Heart left ventricle (tissue), 16 donors: ENCODE data around the gene CFL1. TPM values are rescaled to one million over a fixed set of nuclear protein-coding genes. Genes with fewer than 3 reads are reported as not detected.

ENCODE experiments used
- ATAC-seq, 4 donors: fragments of 200-7000 bp; cut with Tn5 transposase; one replicate each; pipeline ENCODE4 v1.9.1; 2020 to 2022; ENCODE audit warnings: moderate library complexity in 4 of 4, mild to moderate bottlenecking in 3 of 4, moderate number of reproducible peaks in 1 of 4
- DNase-seq, 5 donors: peaks; one replicate each; pipeline ENCODE4 v3.0.0-alpha.2; 2020
- H3K27ac ChIP-seq, 12 donors: fragments of 200-600 bp; sonication (generic) in 4 of 12; one replicate each; pipeline versions ENCODE4 v1.5.0 to v1.8.0; 2016 to 2022; ENCODE audit warnings: mild to moderate bottlenecking in 2 of 12
- H3K27me3 ChIP-seq, 9 donors: fragments of 200-600 bp; sonication (generic) in 2 of 9; one replicate each; pipeline versions ENCODE4 v1.5.1 to v1.8.0; 2016 to 2022; ENCODE audit warnings: mild to moderate bottlenecking in 3 of 9
- H3K36me3 ChIP-seq, 9 donors: fragments of 200-600 bp; sonication (generic) in 2 of 9; one replicate each; pipeline versions ENCODE4 v1.5.0 to v1.8.0; 2018 to 2022; ENCODE audit warnings: mild to moderate bottlenecking in 2 of 9
- H3K4me1 ChIP-seq, 12 donors: fragments of 200-600 bp; sonication (generic) in 4 of 12; one replicate each; pipeline versions ENCODE4 v1.5.0 to v1.8.0; 2016 to 2022; ENCODE audit warnings: mild to moderate bottlenecking in 3 of 12
- H3K4me3 ChIP-seq, 12 donors: fragments of 200-600 bp; sonication (generic) in 4 of 12; one replicate each; pipeline versions ENCODE4 v1.5.0 to v1.8.0; 2017 to 2022; ENCODE audit warnings: mild to moderate bottlenecking in 9 of 12, moderate library complexity in 4 of 12
- H3K9me3 ChIP-seq, 12 donors: fragments of 200-600 bp; sonication (generic) in 4 of 12; one replicate each; pipeline versions ENCODE4 v1.5.0 to v1.8.0; 2016 to 2022; ENCODE audit warnings: mild to moderate bottlenecking in 1 of 12
- POLR2A ChIP-seq, 2 donors: fragments of 450-650 bp; IDR thresholded peaks; one replicate each; pipeline ENCODE4 v1.6.1; 2017; ENCODE audit warnings: antibody characterized with exemption in 2 of 2, mild to moderate bottlenecking in 2 of 2, moderate library complexity in 2 of 2
- WGBS, 4 donors: extraction: QIAGEN DNeasy Blood & Tissue Kit in 2 of 4; methylation state at CpG; one replicate each; pipeline versions ENCODE4 v1.1.5 to v1.1.7; 2013 to 2018; 5-methylcytosine and 5-hydroxymethylcytosine counted together
- intact Hi-C, 10 donors: fragments of 100-400 bp; cut with DNase I; formaldehyde crosslinking; loops; one replicate each; pipeline versions ENCODE4 v1.11.1 to v1.14.2; 2022
- polyA plus RNA-seq, 2 donors: library from polyadenylated mRNA; stranded (reverse); fragments of 200-250 nt; gene quantifications; one replicate each; pipeline ENCODE4 v1.2.3, GENCODE V29; 2013
- total RNA-seq, 9 donors: library from RNA; depleted of rRNA in 2 of 9; stranded (reverse); fragments of >200 nt in 2 of 9; fragmentation: NEBNext Ultra II Directional in 3 of 9; extraction: Animal tissue kit (Norgen Biotek cat#: 25700) in 3 of 9; gene quantifications; one replicate each; pipeline versions ENCODE4 v1.1.0 to v1.2.4, GENCODE V29; 2016 to 2023
- TF ChIP-seq, protein P1 (sequence below), 12 donors: fragments of 200-600 bp; sonication (generic) in 4 of 12; IDR thresholded peaks; one replicate each; pipeline versions ENCODE4 v1.5.0 to v1.8.0; 2018 to 2022; ENCODE audit warnings: antibody characterized with exemption in 12 of 12, mild to moderate bottlenecking in 5 of 12
- donor health status: ischemic (EF 13 %, LVEDD 7.1; RV severe dilation, severe dysfunction).
- donor health status: healthy with polysubstance abuse.
- donor health status: DM: no; HTN: yes; CAD: no.
- donor health status: DM: no; HTN: no; CAD: no.
- donor health status: ischemic (EF 25% LVEDD 6.9; RV normal size, moderate dysfunction).
- donor health status: ischemic (EF 25% LVEDD 5.7; RV mildly dilated, moderate dysfunction).
- donor health status: healthy.
- donor health status: DM: yes; HTN: yes; CAD: no.
- donor health status: ischemic (EF 35%, LVEDD 5.7; RV mildly dilated, moderate dysfunction).
- donor health status: nonischemic (EF 11% LVEDD 7.7; RV severe dilation, severe dysfunction).
- donor health status: DM: yes; HTN: yes; CAD: no.
- donor health status: PGD.
- donor health status: ischemic (EF 29% LVEDD 5.4; RV normal size, mild dysfunction).
- donor health status: nonischemic (EF 23%, LVEDD 6.1; RV moderate dilation, normal function).

The CFL1 gene
- total and polyA plus RNA-seq, 11 donors = 289 to 973 (median 424) TPM

DNA sequence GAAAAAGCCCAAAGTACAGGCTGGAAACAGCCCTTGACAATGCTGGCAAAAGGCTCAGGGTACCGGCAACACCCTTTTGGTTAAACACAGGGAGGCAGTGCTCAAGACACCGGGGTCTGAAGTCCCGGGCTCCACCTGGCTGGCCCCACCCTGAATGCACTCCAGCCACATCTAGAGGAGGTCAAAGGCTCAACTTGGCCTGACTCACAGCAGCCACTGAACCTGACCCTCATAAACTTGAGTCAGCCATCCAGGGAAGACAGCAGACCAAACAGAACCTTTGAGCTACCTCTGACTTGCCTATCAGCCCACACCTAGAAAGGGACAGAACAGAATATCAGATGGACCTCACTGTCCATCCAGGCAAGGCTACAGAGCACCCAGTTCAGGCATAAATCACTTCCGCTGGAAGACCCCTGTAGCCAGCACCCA, 3.8 kb downstream of the CFL1 start:
- no peak for ATAC-seq
- peaks cover 0 to 60% (median 50%) of the 10 kb centered on the region in 9 donors for H3K36me3 ChIP-seq

DNA sequence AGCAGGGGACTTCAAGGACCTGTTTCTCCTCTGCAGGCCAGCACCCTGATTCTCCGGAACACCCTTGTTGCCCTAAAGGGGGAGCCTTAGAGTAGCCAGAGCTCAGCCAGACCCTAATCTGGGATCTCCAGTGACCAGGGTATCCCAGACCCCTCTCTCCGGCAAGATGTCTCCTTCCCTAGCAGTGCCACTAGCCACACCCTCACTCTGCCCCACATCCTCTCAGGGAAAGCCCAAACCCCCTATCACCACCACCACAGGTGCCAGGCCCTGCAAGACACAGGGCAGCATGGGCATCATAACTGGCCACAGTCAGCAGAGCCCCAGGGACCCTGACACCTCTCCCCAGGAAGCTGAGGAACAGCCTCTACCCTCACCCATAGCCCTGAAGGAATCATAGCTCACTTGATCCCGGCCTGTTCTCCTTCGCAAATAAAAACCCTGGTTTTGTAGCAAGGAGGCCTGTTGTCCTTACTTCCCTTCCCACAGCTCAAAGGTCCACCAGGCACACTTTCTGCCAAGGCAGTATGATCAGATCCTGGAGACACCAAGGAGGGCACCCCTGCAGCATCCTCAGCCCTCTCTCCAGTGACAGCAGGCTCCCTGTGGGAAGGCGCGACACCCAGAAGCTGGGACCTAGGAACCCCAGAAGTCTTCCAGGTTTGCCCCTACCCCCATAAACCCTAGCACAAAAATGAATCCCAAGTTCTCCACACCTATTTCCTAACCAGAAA, 4.6 kb downstream of the CFL1 start:
- DNase-seq = no peak
- ATAC-seq = no peak
- 89 to 95% (median 91%) methylated on average over 6 of the region's 6 CpGs for WGBS, 4 donors
- TF ChIP-seq, protein P1, sequence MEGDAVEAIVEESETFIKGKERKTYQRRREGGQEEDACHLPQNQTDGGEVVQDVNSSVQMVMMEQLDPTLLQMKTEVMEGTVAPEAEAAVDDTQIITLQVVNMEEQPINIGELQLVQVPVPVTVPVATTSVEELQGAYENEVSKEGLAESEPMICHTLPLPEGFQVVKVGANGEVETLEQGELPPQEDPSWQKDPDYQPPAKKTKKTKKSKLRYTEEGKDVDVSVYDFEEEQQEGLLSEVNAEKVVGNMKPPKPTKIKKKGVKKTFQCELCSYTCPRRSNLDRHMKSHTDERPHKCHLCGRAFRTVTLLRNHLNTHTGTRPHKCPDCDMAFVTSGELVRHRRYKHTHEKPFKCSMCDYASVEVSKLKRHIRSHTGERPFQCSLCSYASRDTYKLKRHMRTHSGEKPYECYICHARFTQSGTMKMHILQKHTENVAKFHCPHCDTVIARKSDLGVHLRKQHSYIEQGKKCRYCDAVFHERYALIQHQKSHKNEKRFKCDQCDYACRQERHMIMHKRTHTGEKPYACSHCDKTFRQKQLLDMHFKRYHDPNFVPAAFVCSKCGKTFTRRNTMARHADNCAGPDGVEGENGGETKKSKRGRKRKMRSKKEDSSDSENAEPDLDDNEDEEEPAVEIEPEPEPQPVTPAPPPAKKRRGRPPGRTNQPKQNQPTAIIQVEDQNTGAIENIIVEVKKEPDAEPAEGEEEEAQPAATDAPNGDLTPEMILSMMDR (IDR thresholded peaks at IDR 0.05) = no peak
- TF ChIP-seq POLR2A (IDR thresholded peaks at IDR 0.05) = no peak
- peaks cover 0 to 60% (median 50%) of the 10 kb centered on the region in 9 donors for H3K36me3 ChIP-seq
- H3K9me3 ChIP-seq = peaks cover 0 to 10% (median 2%) of the 10 kb centered on the region in 12 donors
- peaks cover 0 to 25% (median 12%) of the 10 kb centered on the region in 12 donors for H3K4me1 ChIP-seq
- H3K27ac ChIP-seq = no peak overlapping the region
- intact Hi-C loops = loop anchor here in 1 of 10 donors (10.0 kb wide), 1 partner anchor 411 kb away; the partner anchor contains the start of gene RAB1B
- H3K4me3 ChIP-seq = no peak overlapping the region
- H3K27me3 ChIP-seq = no peaks in the 10 kb centered on the region

More for the DNA sequence above, 3.8 kb downstream of the CFL1 start:
- H3K9me3 ChIP-seq = peaks cover 0 to 10% (median 2%) of the 10 kb centered on the region in 12 donors
- no peak for DNase-seq
- H3K27me3 ChIP-seq = no peaks in the 10 kb centered on the region
- H3K4me3 ChIP-seq = no peak overlapping the region
- no peak overlapping the region for H3K27ac ChIP-seq
- TF ChIP-seq, protein P1 (IDR thresholded peaks at IDR 0.05) = no peak
- no peak for TF ChIP-seq POLR2A (IDR thresholded peaks at IDR 0.05)
- 93 to 100% (median 96%) methylated on average over 4 of the region's 4 CpGs for WGBS, 4 donors
- intact Hi-C loops = loop anchor here in 1 of 10 donors (10.0 kb wide), 1 partner anchor 411 kb away; the partner anchor contains the start of gene RAB1B
- H3K4me1 ChIP-seq = peaks cover 0 to 32% (median 15%) of the 10 kb centered on the region in 12 donors

DNA sequence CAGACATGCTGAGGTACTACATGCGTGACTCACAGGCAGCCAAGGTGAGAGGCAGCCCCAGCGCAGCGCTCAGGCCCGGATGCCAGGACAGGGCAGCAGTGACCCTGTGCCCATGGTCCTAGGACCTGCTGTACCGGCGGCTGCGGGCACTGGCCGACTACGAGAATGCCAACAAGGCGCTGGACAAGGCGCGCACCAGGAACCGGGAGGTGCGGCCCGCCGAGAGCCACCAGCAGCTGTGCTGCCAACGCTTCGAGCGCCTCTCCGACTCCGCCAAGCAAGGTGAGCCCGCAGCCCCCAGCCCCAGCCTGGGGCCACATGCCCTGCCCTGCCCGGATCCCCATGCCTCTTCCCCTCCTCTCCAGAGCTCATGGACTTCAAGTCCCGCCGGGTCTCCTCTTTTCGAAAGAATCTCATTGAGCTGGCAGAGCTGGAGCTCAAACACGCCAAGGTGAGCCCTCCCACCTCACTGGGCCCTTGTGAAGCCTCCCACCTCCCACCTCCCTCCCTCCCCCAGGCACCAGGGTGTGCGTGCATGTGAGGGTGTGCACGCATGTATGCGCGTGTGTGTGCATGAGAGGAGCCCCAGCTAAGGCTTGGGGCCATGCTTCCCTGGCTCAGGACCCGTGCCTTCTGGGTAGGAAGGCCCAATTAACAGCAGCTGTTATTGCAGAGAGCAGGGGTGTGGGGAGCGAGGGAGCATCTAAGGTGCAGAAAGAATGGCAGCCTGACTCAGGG, 5.3 kb downstream of the CFL1 start:
- peaks cover 0 to 23% (median 12%) of the 10 kb centered on the region in 12 donors for H3K4me1 ChIP-seq
- DNase-seq = peak in 1 of 5 donors; percentile 62

More for the DNA sequence above, 5.3 kb downstream of the CFL1 start:
- Histone ChIP-seq H3K4me3 (no peak overlapping the region), H3K27me3 (no peaks in the 10 kb centered on the region), H3K9me3 (peaks cover 0 to 10% (median 2%) of the 10 kb centered on the region in 12 donors), H3K36me3 (peaks cover 0 to 60% (median 50%) of the 10 kb centered on the region in 9 donors), H3K27ac (no peak overlapping the region)
- 92 to 97% (median 94%) methylated on average over 23 to 33 of the region's 33 CpGs for WGBS, 4 donors
- intact Hi-C loops = loop anchor here in 1 of 10 donors (10.0 kb wide), 1 partner anchor 412 kb away; the partner anchor contains the start of gene RAB1B
- no peak for TF ChIP-seq POLR2A (IDR thresholded peaks at IDR 0.05)
- TF ChIP-seq, protein P1 (IDR thresholded peaks at IDR 0.05) = no peak
- ATAC-seq = no peak
